H1 (cell line): Measurements from ENCODE around the gene NRSN2. TPM values are rescaled to one million over a fixed set of nuclear protein-coding genes. Genes with fewer than 3 reads are reported as not detected.

Experiments
- CTCF ChIA-PET: fragments of 300-600 bp; sonication (Branson Sonifier 250); formaldehyde crosslinking; loops from one replicate; lab custom pipeline; 2021; ENCODE audit not compliant: partially characterized antibody; lab: Charles Lee
- POLR2A ChIA-PET: fragments of 300-600 bp; sonication (Branson Sonifier 250); formaldehyde crosslinking; loops from one replicate; lab custom pipeline; 2021; ENCODE audit warnings: inconsistent platforms; ENCODE audit not compliant: partially characterized antibody; lab: Charles Lee
- DNase-seq, 2 experiments: peaks; one replicate each; pipeline versions ENCODE4 v3.0.0 to v3.0.0-alpha.2; 2010 to 2022; ENCODE audit warnings: low spot score in 2 of 2, low read depth in 1 of 2, mixed read lengths in 1 of 2
- FAIRE-seq: peaks from 2 replicates; lab custom pipeline; 2011; peaks lifted over from hg19 to GRCh38; lab: Jason Lieb, UNC
- H2AFZ ChIP-seq: 2 replicates; pipeline ENCODE4 v1.8.1; 2012; ENCODE audit warnings: low read length, inconsistent platforms
- H2AK5ac ChIP-seq: 2 replicates; pipeline ENCODE4 v1.6.1; 2013; ENCODE audit warnings: low read depth, low read length
- H2BK120ac ChIP-seq: replicated peaks from 2 replicates; pipeline ENCODE3; 2013; ENCODE audit warnings: low read depth, low read length, inconsistent platforms
- H2BK12ac ChIP-seq: 2 replicates; pipeline ENCODE4 v1.6.1; 2013; ENCODE audit warnings: low read depth, low read length
- H2BK15ac ChIP-seq: 2 replicates; pipeline ENCODE4 v1.6.1; 2013; ENCODE audit warnings: low read length
- H2BK20ac ChIP-seq: 2 replicates; pipeline ENCODE4 v1.6.1; 2013; ENCODE audit warnings: low read length
- H2BK5ac ChIP-seq: 2 replicates; pipeline ENCODE4 v1.6.1; 2013; ENCODE audit warnings: low read depth, low read length
- H3K14ac ChIP-seq: 2 replicates; pipeline ENCODE4 v1.6.1; 2013; ENCODE audit warnings: inconsistent platforms; ENCODE audit not compliant: insufficient read length
- H3K18ac ChIP-seq: 2 replicates; pipeline ENCODE4 v1.6.1; 2013; ENCODE audit warnings: low read length; ENCODE audit errors: extremely low read depth
- H3K23ac ChIP-seq: 2 replicates; pipeline ENCODE4 v1.6.1; 2013; ENCODE audit warnings: inconsistent platforms; ENCODE audit not compliant: insufficient read length
- H3K23me2 ChIP-seq: 2 replicates; pipeline ENCODE4 v1.6.1; 2013; ENCODE audit warnings: low read depth, low read length
- H3K27ac ChIP-seq: 2 replicates; pipeline ENCODE4 v1.6.1; 2011; ENCODE audit warnings: low read depth, low read length, inconsistent platforms
- H3K27me3 ChIP-seq, 4 experiments: replicated peaks in 1 of 4; 1 replicate in 1 of 4; 2 replicates in 3 of 4; pipeline versions ENCODE4 v1.6.1 to v1.8.1; 2011 to 2013; ENCODE audit warnings: low read length in 3 of 4, mild to moderate bottlenecking in 3 of 4, inconsistent platforms in 2 of 4, mixed read lengths in 2 of 4, moderate library complexity in 1 of 4; ENCODE audit not compliant: control insufficient read depth in 3 of 4, insufficient read depth in 3 of 4; ENCODE audit errors: extremely low read depth in 1 of 4
- H3K36me3 ChIP-seq, 4 experiments: 2 replicates each; pipeline versions ENCODE4 v1.6.1 to v1.8.1; 2011 to 2013; ENCODE audit warnings: mild to moderate bottlenecking in 4 of 4, low read length in 3 of 4, moderate library complexity in 2 of 4, control low read depth in 1 of 4, inconsistent platforms in 1 of 4; ENCODE audit not compliant: insufficient read depth in 4 of 4, control insufficient read depth in 2 of 4
- H3K4ac ChIP-seq: replicated peaks from 2 replicates; pipeline ENCODE3; 2013; ENCODE audit warnings: low read length, low read depth, mixed read lengths, inconsistent platforms; ENCODE audit not compliant: insufficient read length
- H3K4me1 ChIP-seq, 4 experiments: replicated peaks in 1 of 4; 1 replicate in 1 of 4; 2 replicates in 3 of 4; pipeline versions ENCODE4 v1.6.1 to v1.8.1; 2011 to 2013; ENCODE audit warnings: low read length in 3 of 4, inconsistent platforms in 2 of 4, mixed read lengths in 1 of 4; ENCODE audit not compliant: insufficient read depth in 4 of 4, control insufficient read depth in 3 of 4
- H3K4me2 ChIP-seq, 2 experiments: 2 replicates each; pipeline versions ENCODE4 v1.6.1 to v1.8.1; 2011 to 2013; ENCODE audit warnings: low read depth in 2 of 2, low read length in 2 of 2, control low read depth in 1 of 2, inconsistent platforms in 1 of 2, mild to moderate bottlenecking in 1 of 2; ENCODE audit not compliant: insufficient read depth in 1 of 2
- H3K4me3 ChIP-seq, 4 experiments: fragments of 200-600, 300-600 bp in 1 of 4; sonication (generic), shearing (Covaris generic), sonication (Bioruptor Twin) in 1 of 4; 2 replicates each; pipeline versions ENCODE4 v1.5.1 to v1.8.1; 2011 to 2016; ENCODE audit warnings: low read length in 4 of 4, low read depth in 3 of 4, control low read depth in 2 of 4, inconsistent platforms in 2 of 4, mild to moderate bottlenecking in 2 of 4, mixed read lengths in 1 of 4, moderate library complexity in 1 of 4; ENCODE audit not compliant: insufficient read depth in 2 of 4; ENCODE audit errors: extremely low read depth in 1 of 4
- H3K56ac ChIP-seq: replicated peaks from 2 replicates; pipeline ENCODE3; 2013; ENCODE audit warnings: low read depth, mild to moderate bottlenecking, mixed read lengths, low read length, inconsistent platforms; ENCODE audit not compliant: insufficient read length
- H3K79me1 ChIP-seq: 2 replicates; pipeline ENCODE4 v1.6.1; 2013; ENCODE audit warnings: low read depth, low read length, control low read depth
- H3K79me2 ChIP-seq, 2 experiments: 2 replicates each; pipeline versions ENCODE4 v1.6.1 to v1.8.1; 2012 to 2013; ENCODE audit warnings: low read length in 2 of 2, mild to moderate bottlenecking in 2 of 2, inconsistent platforms in 1 of 2; ENCODE audit not compliant: insufficient read depth in 2 of 2, control insufficient read depth in 1 of 2
- H3K9ac ChIP-seq, 4 experiments: replicated peaks in 1 of 4; 1 replicate in 1 of 4; 2 replicates in 3 of 4; pipeline versions ENCODE4 v1.6.1 to v1.8.1; 2011 to 2013; ENCODE audit warnings: low read depth in 3 of 4, low read length in 3 of 4, control low read depth in 2 of 4, mild to moderate bottlenecking in 2 of 4, moderate library complexity in 2 of 4, inconsistent platforms in 1 of 4; ENCODE audit errors: extremely low read depth in 1 of 4
- H3K9me3 ChIP-seq, 2 experiments: 2 replicates each; pipeline versions ENCODE4 v1.6.1 to v1.8.1; 2012 to 2013; ENCODE audit warnings: mild to moderate bottlenecking in 2 of 2, moderate library complexity in 2 of 2, control low read depth in 1 of 2, inconsistent platforms in 1 of 2, low read depth in 1 of 2, low read length in 1 of 2, mixed read lengths in 1 of 2; ENCODE audit not compliant: insufficient read depth in 2 of 2
- H4K20me1 ChIP-seq, 2 experiments: replicated peaks in 1 of 2; 2 replicates each; pipeline versions ENCODE3 to v1.8.1; 2011 to 2013; ENCODE audit warnings: inconsistent platforms in 2 of 2, low read length in 2 of 2, mild to moderate bottlenecking in 1 of 2; ENCODE audit not compliant: insufficient read depth in 2 of 2, control insufficient read depth in 1 of 2
- H4K5ac ChIP-seq: 2 replicates; pipeline ENCODE4 v1.6.1; 2013; ENCODE audit warnings: low read length, low read depth, mixed read lengths, inconsistent platforms; ENCODE audit not compliant: insufficient read length
- H4K8ac ChIP-seq: 2 replicates; pipeline ENCODE4 v1.8.0; 2013; ENCODE audit warnings: mild to moderate bottlenecking, moderate library complexity, low read length, inconsistent platforms; ENCODE audit not compliant: insufficient read depth; ENCODE audit errors: extremely low read depth
- H4K91ac ChIP-seq: replicated peaks from 2 replicates; pipeline ENCODE3; 2013; ENCODE audit warnings: low read length, mixed read lengths, inconsistent platforms; ENCODE audit not compliant: insufficient read length
- CHD2 ChIP-seq: IDR thresholded peaks from 2 replicates; pipeline ENCODE4 v1.6.1; 2012; ENCODE audit warnings: low read length, improper control_type of control experiment
- RNF2 ChIP-seq: fragments of 200-900, 300-1000 bp; sonication (generic); IDR thresholded peaks from 2 replicates; pipeline ENCODE4 v1.7.1; 2016; ENCODE audit warnings: borderline replicate concordance, low read depth, mild to moderate bottlenecking, antibody characterized with exemption, low read length; ENCODE audit not compliant: poor library complexity, severe bottlenecking; ENCODE audit errors: missing control alignments
- WGBS, 2 experiments: shearing (Covaris generic) in 1 of 2; methylation state at CpG; one replicate each; pipeline versions ENCODE4 v1.1.6 to v1.1.7; 2013 to 2015; ENCODE audit warnings: low lambda C conversion rate in 2 of 2, mixed read lengths in 2 of 2, inconsistent platforms in 1 of 2, low coverage in 1 of 2, missing lambda C conversion rate in 1 of 2; ENCODE audit not compliant: insufficient replicate concordance in 2 of 2, insufficient coverage in 1 of 2, insufficient read length in 1 of 2; ENCODE audit errors: extremely low coverage in 1 of 2, missing lambda C conversion rate in 1 of 2; 5-methylcytosine and 5-hydroxymethylcytosine counted together
- polyA plus RNA-seq, 7 experiments: library from polyadenylated mRNA; depleted of rRNA in 3 of 7; stranded (reverse) in 5 of 7; unstranded in 2 of 7; fragments of >200 nt in 5 of 7; fragments of 200-250 nt in 2 of 7; gene quantifications; 1 replicate in 5 of 7; 2 replicates in 1 of 7; 4 replicates in 1 of 7; pipeline versions ENCODE4 v1.2.1 to v1.2.3, GENCODE V29; 2011 to 2013; ENCODE audit warnings: missing spikeins in 2 of 7, mixed read lengths in 2 of 7
- total RNA-seq: library from RNA; stranded (reverse); fragmentation: NEBNext Ultra II Directional; extraction: Animal tissue kit (Norgen Biotek cat#: 25700); gene quantifications from 2 replicates; pipeline ENCODE4 v1.2.1, GENCODE V29; 2021

NRSN2 gene
- total and polyA plus RNA-seq, 2 of the 8 experiments (the other 6 are each of a cell fraction or from before 2014, with no cell fraction given): 19.4 to 33.3 TPM

- no peak overlapping the region for H3K56ac ChIP-seq
- H3K9ac ChIP-seq: no peak overlapping the region
- H3K36me3 ChIP-seq: no peaks in the 10 kb centered on the region
- CTCF ChIA-PET: interaction anchor here (0.7 to 2.0 kb wide), 8 partner anchors 8 to 89 kb away, joined by 3 to 6 read pairs (median 3); no protein-coding TSS in a partner anchor
- no peak overlapping the region; a peak in 1 of 4 replicates for H3K4me2 ChIP-seq
- H2AK5ac ChIP-seq: no peak overlapping the region
- no peak overlapping the region for H4K91ac ChIP-seq
- H3K79me1 ChIP-seq: no peaks in the 10 kb centered on the region; the same call in 1 of the 2 replicates
- no peak for FAIRE-seq
- WGBS, 2 experiments: 84% methylated on average over 5 of the region's 5 CpGs; no CpG with 5 or more reads in 1 of the 2 experiments
- POLR2A ChIA-PET: interaction anchor here (0.8 to 15.2 kb wide), 7 partner anchors 12 to 164 kb away, joined by 3 to 263 read pairs (median 5); partner anchors contain the start of genes CSNK2A1 and NRSN2
- H4K8ac ChIP-seq: no peak overlapping the region
- H2BK15ac ChIP-seq: no peak overlapping the region
- TF ChIP-seq RNF2 (no peak), CHD2 (no peak)
- TF ChIP-seq, all 59 proteins: peak for 0
- H2BK5ac ChIP-seq: no peak overlapping the region
- no peak overlapping the region for H4K5ac ChIP-seq
- H4K20me1 ChIP-seq: peaks cover 3 to 6% of the 10 kb centered on the region in 2 experiments
- peaks cover 0 to 3% of the 10 kb centered on the region in 2 experiments; a peak in 1 of 4 replicates for H3K79me2 ChIP-seq
- H3K27ac ChIP-seq: no peak overlapping the region
- peaks cover 0 to 15% (median 8%) of the 10 kb centered on the region in 4 experiments; a peak in 5 of 7 replicates for H3K27me3 ChIP-seq
- no peak overlapping the region for H3K4ac ChIP-seq
- H3K23me2 ChIP-seq: peaks cover 7% of the 10 kb centered on the region; the same call in 1 of the 2 replicates
- H3K4me1 ChIP-seq: peaks cover 0 to 7% (median 1%) of the 10 kb centered on the region in 4 experiments; a peak in 3 of 7 replicates
- no peak overlapping the region for H3K23ac ChIP-seq
- no peak overlapping the region for H2BK120ac ChIP-seq
- no peak overlapping the region for H3K14ac ChIP-seq
- no peak for DNase-seq
- H2BK20ac ChIP-seq: no peak overlapping the region
- H2AFZ ChIP-seq: no peak overlapping the region
- no peaks in the 10 kb centered on the region for H3K9me3 ChIP-seq
- H3K4me3 ChIP-seq: no peak overlapping the region
- no peak overlapping the region for H2BK12ac ChIP-seq
- H3K18ac ChIP-seq: no peak overlapping the region
Observed at GRCh38 chr20:378961-379336, 32.0 kb downstream of the NRSN2 start.
